PC-9 (cell line): Measurements from ENCODE around the gene SUFU.

Source experiments
- CTCF ChIP-seq: fragments of 200-600 bp; sonication (generic); conservative IDR thresholded peaks from 2 replicates; pipeline ENCODE4 v1.6.1; 2017; ENCODE audit warnings: mixed run types, antibody characterized with exemption, mild to moderate bottlenecking, moderate library complexity
- EZH2 ChIP-seq: fragments of 200-600 bp; sonication (generic); IDR thresholded peaks from 2 replicates; pipeline ENCODE4 v1.8.0; 2017; ENCODE audit warnings: antibody characterized with exemption, low read depth

- TF ChIP-seq CTCF: no peak
- TF ChIP-seq EZH2: no peak
Measured at GRCh38 chr10:102493771-102494170, 10.0 kb upstream of the SUFU start.
